GM18951 (cell line): Measurements from ENCODE around the gene PRSS50.

ENCODE experiments used
- POLR2A ChIP-seq: IDR thresholded peaks from 4 replicates; pipeline ENCODE4 v1.6.1; 2011; ENCODE audit warnings: mild to moderate bottlenecking; ENCODE audit not compliant: insufficient read length, insufficient read depth; ENCODE audit errors: extremely low read depth
- in situ Hi-C: fragments of 300-500 bp; cut with MboI; formaldehyde crosslinking; loops from one replicate; pipeline ENCODE4 v1.12.0; 2022; ENCODE audit warnings: low sequenced_read_pairs, mixed read lengths, inconsistent platforms; ENCODE audit not compliant: unreplicated experiment

The PRSS50 gene

GRCh38 chr3:46719044-46719565 lies 1.4 kb upstream of the PRSS50 start:
- TF ChIP-seq POLR2A: no peak
- in situ Hi-C loops: loop anchor here (25.0 kb wide), 1 partner anchor 618 kb away; no protein-coding TSS in a partner anchor

DNA sequence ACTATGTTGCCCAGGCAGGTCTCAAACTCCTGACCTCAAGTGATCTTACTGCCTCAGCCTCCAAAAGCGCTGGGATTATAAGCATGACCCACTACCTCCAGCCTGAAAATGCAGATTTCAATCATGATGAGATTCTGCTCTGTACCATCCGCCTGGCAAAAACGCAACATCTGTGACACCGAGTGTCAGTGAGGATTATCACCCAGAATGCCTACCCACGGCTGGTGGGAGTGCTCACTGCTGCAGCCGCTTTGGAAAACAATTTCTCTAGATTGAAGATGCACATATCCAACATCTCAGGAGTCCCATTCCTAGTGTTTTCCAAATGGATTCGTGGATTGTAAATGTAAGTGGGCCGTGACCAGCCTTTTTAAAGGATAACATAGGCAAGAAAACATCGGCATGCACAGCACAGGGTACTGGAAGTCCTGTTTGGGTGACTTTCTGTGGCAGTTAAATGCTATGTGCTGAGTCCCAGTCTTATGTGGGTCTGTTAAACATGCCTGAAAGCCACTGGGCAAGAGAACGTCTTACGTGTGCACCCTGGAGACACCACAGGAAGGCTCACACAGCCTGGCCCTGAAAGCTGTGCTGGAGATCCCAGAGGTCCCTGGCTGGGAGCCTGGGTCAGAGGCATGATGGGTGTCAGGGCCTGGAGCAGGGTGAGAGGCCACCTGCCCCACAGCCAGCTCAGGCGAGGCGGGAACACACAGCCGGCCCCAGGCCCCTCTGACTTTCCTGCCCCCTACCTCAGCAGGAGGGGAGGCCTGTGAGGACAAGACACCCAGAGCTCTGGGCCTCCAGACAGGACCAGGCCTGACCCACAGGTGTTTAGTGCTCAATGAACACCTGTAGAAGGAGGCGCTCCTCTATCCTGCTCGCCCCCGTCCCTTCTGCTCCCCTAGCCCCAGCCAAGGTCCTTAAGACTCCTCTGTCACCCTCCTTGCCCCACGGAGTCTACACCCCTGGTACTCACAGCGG lies 918 bp downstream of the PRSS50 start:
- TF ChIP-seq POLR2A: no peak
- in situ Hi-C loops: loop anchor here (25.0 kb wide), 1 partner anchor 621 kb away; no protein-coding TSS in a partner anchor

DNA sequence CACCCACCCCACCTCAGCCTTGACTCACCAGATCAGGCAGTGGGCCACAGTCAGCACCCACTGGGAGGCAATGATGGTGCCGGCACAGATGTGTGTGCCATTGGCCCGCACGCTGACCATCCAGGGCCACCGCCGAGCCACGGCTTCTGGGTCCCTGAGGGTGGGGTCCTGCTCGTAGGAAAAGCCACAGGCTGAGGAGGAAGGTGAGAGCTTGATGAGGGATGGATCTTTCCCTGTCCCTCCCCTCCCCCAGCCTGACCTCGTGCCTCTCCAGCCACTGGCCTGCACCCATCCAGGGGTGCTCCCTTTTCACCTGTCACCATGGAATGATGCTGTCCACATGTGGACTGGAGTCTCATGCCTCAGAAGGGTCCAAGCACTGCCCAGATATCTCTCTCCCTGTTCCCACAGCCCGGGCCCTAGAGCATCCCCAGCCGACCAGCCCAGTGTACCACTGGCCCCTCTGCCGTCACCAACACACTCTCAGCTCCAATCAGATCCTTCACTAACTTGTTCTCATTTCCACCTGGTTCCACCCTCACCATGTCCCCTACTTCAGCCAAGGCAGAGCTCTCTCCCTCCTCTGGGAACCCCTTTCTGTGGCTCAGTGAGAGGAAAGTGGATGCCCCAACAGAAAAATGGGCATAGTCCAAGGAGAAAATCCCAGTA lies 2.0 kb downstream of the PRSS50 start:
- no peak for TF ChIP-seq POLR2A
- in situ Hi-C loops: loop anchor here (25.0 kb wide), 1 partner anchor 622 kb away; no protein-coding TSS in a partner anchor

DNA sequence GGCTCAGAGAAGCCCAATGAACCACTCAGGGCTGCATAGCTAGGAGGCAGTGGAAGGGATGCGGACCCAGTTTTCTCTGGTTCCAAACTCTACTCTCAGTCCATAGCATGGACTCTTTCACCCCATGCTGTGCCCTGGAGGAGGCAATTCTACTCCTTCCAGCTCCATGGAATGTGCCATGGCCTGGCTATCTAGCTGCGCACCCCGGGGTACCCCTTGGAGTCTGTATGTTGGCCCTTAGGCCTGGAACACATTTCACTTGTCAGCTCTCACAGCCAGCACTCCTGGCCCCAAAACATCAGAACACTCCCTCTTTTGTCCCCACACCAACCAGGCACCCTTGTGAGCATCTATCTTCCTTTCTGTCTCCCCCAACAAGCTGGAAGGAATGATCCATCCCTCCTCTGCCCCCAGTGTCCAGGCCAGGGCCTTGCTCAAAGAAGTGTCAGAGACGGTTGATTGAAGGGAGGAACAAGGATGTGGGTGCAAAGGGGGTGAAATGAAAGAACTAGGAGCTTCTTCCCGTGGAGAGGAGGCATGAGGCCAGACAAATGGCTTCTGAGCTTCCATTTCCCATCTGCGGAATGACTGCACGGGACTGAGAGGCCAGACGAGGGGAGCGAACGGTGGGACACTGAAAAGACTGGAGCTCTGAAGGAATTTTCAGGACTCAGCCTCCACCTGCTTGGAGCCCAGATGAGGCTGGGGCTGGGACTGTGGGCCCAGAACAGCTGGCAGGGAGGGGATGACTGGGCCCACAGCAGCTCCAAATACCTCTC lies 2.8 kb downstream of the PRSS50 start:
- in situ Hi-C loops: loop anchor here (5.0 to 25.0 kb wide), 2 partner anchors 187 to 622 kb away; no protein-coding TSS in a partner anchor
- TF ChIP-seq POLR2A: no peak

DNA sequence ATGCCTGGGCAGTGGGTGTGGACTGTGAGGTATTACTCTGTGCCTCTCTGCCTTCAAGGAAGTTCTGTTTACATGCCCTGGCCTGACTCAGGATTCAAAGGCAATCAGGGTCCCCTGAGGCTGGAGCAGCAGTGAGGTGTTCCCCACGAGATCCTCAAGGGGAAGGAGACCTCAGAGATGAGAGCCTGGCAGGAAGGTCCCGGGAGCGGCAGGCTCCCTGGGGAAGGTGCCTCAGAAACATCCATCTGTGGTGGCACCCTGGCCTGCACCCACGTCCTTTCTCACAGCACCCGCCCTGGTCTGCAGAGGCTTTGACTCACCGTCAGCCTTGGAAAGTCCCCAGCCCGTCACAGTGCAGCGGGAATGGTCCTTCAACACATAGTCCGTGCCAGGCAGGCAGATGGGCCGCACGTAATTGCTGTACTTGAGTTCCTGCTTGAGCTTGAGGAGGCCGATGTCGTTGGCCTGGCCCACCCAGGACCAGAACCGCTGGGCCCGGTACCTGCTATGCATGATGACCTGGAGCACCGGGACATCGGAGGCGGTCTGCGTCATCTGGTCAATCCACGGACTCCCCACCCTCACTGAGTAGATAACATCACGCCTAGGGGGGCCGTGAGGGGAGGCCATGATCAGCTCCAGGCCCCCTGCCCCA lies 3.6 kb downstream of the PRSS50 start:
- in situ Hi-C loops: loop anchor here (5.0 to 25.0 kb wide), 2 partner anchors 188 to 623 kb away; no protein-coding TSS in a partner anchor
- no peak for TF ChIP-seq POLR2A

DNA sequence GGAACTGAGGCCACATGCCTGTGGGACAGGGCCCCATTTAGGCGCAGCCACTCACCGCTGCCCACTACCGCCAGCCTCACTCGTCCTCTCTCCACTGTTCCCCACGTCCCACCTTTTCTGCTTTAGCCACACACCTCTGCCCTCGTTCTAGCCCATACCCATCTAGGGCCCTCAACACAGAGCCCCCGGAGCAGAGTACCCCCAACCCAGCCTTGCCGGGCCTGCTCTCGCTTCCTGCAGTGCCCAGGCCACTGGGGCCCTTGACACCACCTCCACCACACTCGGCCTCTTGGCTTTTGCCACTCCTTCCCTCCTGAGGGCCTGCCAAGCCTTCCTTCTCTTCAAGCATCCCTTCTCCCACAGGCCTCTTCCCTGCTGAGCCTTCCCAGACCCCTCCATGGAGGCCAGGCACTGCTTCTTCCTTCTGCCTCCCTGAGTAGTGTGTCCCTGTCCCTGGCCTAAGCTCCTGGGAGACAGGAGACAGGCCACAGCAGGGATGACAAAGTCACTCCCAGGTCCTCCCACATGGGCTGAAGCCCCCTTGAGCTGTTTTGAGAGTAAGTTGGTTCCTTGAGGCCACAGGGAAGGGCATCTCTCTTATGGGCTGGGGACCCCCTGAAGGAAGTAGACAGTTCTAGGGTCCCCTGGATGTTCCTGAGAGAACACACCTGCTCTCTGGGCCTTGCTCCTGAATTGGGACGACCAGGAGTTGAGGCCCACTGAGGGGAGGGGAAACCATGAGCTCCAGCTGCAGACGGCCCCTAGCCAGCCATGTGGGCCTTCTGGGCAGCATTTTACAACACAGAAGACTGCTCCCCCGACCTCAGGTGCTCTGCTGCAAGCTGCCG lies 4.4 kb downstream of the PRSS50 start:
- in situ Hi-C loops: loop anchor here (5.0 to 25.0 kb wide), 2 partner anchors 189 to 624 kb away; no protein-coding TSS in a partner anchor
- no peak for TF ChIP-seq POLR2A

- in situ Hi-C loops: loop anchor here (5.0 to 25.0 kb wide), 2 partner anchors 190 to 625 kb away; no protein-coding TSS in a partner anchor
Observed at GRCh38 chr3:46712191-46713049, 5.2 kb downstream of the PRSS50 start.

DNA sequence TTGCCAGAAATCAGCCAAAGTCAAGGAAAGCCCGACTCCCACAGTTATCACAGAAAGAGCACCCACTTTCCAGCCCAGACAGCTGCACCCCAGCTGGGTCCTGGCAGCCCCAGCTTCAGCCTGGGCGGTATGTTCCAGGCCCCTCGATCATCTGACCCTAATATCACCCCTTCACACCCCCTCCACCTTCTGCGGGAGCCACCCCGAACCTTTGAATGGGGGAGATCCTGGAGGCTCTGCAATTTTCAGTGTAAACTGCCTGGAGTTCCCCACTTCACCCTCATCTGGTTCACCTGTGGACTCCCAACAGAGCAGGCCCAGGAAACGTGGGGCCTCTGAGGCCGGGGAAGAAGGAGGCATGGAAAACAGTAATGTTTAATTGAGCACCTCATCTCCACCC lies 5.9 kb downstream of the PRSS50 start:
- no peak for TF ChIP-seq POLR2A
- in situ Hi-C loops: loop anchor here (5.0 to 25.0 kb wide), 2 partner anchors 191 to 626 kb away; no protein-coding TSS in a partner anchor

More at GRCh38 chr3:46712191-46713049, 5.2 kb downstream of the PRSS50 start:
- TF ChIP-seq POLR2A: no peak

GRCh38 chr3:46711305-46711704 lies 6.4 kb downstream of the PRSS50 start:
- no peak for TF ChIP-seq POLR2A
- in situ Hi-C loops: loop anchor here (5.0 to 25.0 kb wide), 2 partner anchors 191 to 626 kb away; no protein-coding TSS in a partner anchor

- in situ Hi-C loops: loop anchor here (5.0 to 25.0 kb wide), 2 partner anchors 192 to 627 kb away; no protein-coding TSS in a partner anchor
- TF ChIP-seq POLR2A: no peak
Observed at GRCh38 chr3:46710671-46711295, 6.9 kb downstream of the PRSS50 start.
